Activated CD4-positive, alpha-beta T cell treated with anti-CD3 and anti-CD28 coated beads for 24 hours (primary cell): Measurements from ENCODE around the gene BCKDHA.
"Not testable (repeated sequence)": the region's sequence is repeated elsewhere in the genome, so short reads cannot be mapped to it uniquely, and the experiment has no call there.

Experiments used
- DNase-seq, 2 donors: peaks; one replicate each; pipeline ENCODE4 v3.0.0-alpha.2; 2020; ENCODE audit warnings: low read depth in 2 of 2

Gene BCKDHA

GRCh38 chr19:41425174-41426115, 27.8 kb downstream of the BCKDHA start:
- no peak for DNase-seq

GRCh38 chr19:41426116-41426841, 28.7 kb downstream of the BCKDHA start:
- no peak for DNase-seq

- peak in 1 of 2 donors; percentile 32 for DNase-seq
These were observed 29.5 kb downstream of the BCKDHA start, which contains the start of gene B3GNT8 for GRCh38 chr19:41426952-41427646. B3GNT8 (minus strand) TSS chr19:41427374; CDS start chr19:41426778, 596 bp downstream.

GRCh38 chr19:41427647-41428480, 30.2 kb downstream of the BCKDHA start:
- no peak for DNase-seq

- no peak for DNase-seq
These were observed 30.9 kb downstream of the BCKDHA start for GRCh38 chr19:41428481-41428859.

- DNase-seq = no peak
These were observed 33.3 kb downstream of the BCKDHA start for GRCh38 chr19:41430922-41431321.

GRCh38 chr19:41431426-41432386, 34.1 kb downstream of the BCKDHA start:
- DNase-seq = no peak

GRCh38 chr19:41433171-41433570, 35.6 kb downstream of the BCKDHA start:
- no peak for DNase-seq

GRCh38 chr19:41434450-41434849, 36.8 kb downstream of the BCKDHA start:
- DNase-seq = no peak

- DNase-seq = not testable (repeated sequence)
These were observed 37.8 kb downstream of the BCKDHA start for GRCh38 chr19:41435376-41435775.

- no peak for DNase-seq
These were observed 38.5 kb downstream of the BCKDHA start for GRCh38 chr19:41435936-41436673.

GRCh38 chr19:41436674-41436951, 39.0 kb downstream of the BCKDHA start:
- DNase-seq = no peak

- no peak for DNase-seq
These were observed 40.4 kb downstream of the BCKDHA start for GRCh38 chr19:41437944-41438574.

GRCh38 chr19:41439441-41440222, 42.0 kb downstream of the BCKDHA start, which contains the start of gene DMAC2:
DMAC2 (minus strand) TSS chr19:41439912; CDS start chr19:41439899, 13 bp downstream.
- DNase-seq = peak; percentile 91 to 96

- DNase-seq = no peak
These were observed 43.8 kb downstream of the BCKDHA start for GRCh38 chr19:41441321-41441945.

GRCh38 chr19:41442473-41443355, 45.1 kb downstream of the BCKDHA start, which contains the start of gene ERICH4:
ERICH4 (plus strand) TSS chr19:41443156; CDS start chr19:41443170, 14 bp downstream.
- no peak for DNase-seq
